ENCODE measurements around the gene CARMIL1.
A peak's percentile ranks its signal among the peaks of the same experiment; 100 is the strongest.

The CARMIL1 gene

DNA sequence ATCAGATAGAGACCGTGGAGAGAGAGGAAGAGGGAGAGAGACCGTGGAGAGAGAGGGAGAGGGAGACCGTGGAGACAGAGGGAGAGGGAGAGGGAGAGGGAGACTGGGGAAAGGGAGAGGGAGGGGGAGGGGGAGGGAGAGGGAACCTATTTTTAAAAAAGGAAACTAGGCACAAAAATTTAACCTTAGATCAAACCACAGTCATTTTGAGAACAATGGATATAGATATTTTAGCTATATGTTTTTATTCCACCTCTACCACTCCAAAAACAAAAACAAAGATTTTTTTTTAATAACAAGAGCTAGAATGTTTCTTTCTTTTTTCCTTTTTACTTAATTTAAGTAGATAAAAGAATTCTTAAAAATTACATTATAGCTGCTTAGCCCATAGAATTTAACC is 307.8 kb downstream of the CARMIL1 start:
- DNase-seq: no peak

DNA sequence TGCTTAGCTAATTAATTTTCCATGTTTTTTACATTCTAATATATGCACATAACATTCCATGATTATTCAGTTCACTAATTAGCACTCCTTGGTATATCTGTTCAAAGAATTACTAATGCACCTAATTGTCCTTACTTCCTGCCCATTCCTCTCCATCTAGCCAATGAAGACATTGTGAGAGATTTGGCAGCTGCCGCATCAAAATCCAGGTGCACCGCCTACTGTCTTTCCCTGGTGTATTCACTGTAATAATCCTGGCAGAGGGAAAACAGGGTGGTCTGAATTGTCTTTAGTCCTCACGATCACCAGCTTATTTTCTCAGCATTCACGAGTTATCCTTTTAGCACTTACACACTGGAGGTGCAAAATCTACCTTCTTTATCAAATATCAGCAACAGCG is 311.8 kb downstream of the CARMIL1 start:
- no peak for DNase-seq

DNA sequence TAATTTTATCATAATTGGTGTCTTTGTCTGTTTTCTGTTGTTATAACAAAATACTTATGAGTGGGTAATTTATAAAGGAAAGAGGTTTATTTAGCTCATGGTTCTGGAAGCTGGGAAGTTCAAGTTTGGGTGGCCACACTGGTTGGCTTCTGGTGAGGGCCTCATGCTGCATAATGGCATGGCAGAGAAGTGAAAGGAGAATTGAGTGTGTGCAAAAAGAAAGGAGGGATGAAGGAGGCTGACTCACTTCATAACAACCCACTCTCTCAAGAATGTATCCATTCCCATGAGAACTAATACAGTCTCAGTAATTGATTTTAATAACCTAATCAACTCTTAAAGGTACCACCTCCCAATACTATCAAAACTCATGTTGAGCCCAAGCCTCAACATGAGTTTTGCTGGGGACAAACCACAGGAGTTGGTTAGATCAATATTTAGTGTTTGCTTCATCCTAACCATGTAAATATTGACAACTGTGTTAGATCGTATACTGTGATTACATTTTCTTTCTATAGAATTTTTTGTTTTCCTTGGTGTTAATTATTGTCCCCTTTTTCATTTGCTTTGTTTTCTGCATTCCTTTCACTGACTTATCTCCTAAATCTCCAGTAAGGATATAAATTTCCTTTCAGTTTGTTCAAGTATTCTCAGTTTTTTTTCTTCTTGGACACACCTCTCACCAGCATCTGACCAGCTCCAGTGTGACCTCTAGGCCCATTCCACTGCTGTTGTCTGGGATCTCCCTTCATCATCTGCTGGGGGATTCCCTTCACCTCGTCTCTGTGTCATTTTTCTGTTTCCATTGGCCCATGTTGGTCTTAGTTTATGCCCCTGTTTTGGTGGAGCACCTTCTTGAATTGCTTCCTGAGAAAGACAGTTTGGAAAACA is 318.0 kb downstream of the CARMIL1 start:
- DNase-seq: no peak

DNA sequence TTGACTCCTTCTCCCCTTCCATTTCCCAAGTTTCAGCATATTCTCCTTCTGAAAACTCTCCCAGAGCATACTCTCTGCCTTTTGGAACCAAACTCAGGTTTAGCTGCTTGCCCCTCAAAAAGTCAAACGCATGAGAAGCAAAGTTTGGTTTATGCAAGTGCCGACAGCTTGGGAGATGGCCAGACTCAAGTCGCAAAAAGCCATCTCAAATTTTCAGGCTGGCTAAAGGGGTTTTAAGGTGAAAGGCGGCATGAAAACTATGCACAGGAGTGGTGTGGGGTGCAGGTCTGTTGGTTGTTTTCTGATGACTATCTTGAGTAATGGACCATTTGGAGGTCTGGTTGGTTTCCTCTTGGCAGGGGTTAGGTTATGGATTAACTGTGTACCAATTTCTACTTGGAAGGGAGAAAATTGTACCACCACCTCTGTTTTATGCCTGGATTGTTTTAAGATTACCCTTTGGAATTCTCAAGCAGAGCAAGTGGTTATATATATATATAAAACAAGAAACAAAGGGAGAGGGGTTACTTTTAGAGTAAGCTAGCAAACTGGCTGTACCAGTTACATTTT is 320.4 kb downstream of the CARMIL1 start:
- no peak for DNase-seq

DNA sequence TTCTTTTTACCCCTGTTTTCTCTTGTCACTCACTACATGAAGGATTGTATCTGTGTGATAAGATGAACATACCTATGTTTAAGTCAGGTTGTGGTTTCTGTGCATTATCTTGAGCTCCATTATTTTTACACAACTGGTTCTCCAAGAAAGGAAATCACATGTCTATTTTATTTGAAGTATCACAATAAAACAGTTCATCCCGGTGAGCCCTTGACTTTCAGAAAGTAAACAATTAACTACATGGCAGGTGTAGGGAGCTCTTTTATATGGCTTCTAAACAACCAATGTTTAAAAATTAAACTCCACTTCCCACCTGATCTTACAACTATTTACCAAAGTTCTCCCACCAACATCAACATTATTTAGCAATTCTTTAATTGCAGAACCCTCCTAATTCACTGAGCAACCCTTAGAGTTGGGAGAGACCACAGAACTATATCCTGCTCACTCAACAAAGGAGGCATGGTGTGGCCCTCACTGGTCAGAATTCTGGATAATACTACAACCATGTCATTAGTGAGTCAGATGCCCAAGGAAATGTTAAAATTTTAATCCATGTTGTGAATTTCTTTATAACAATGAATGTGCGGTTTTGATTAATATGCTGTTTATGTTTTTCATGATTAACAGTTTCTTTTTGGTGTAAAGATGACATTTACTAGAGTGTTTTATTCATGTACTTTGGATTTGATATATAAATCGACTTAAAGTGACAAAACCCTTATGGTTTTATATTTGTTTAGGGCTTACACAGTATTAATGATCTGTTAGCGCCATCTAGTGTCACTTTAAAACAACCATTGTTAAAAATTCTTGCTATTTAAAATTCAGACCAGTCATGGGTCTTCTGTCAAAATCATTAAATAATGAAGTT is 322.9 kb downstream of the CARMIL1 start:
- peak; percentile 64 for DNase-seq

DNA sequence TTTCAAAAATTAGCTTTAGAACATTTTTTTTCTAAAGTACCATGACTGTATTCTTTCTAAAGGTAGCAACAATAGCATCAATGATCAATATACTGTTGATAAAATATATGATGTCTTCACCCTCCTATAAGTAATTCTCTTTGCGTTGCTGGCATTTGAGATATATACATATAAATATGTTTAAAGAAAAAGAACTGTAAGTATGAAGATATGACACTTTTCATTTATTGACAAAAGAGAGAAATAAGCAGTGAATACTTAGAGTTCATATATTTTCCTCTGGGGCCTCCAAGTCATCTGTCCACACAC is 323.5 kb downstream of the CARMIL1 start:
- DNase-seq: no peak

DNA sequence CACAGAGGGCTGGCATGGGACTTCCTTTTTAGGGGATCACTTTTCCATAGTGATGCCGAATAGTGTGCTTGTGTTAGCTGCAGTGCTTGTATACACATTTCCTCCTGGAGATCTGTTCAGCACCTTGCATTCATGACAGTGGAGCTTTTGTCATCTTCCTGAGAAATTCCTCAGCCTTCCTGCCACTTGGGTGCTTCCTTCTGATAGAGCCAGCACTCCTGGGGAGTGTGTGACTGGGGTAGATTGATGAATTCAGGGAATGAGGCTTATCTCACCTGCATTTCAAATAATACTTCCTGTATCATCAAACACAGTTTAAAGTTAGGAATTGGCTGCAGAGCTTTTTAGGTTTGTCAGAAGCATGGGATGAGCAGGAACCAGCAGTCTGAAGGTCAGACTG is 324.1 kb downstream of the CARMIL1 start:
- DNase-seq: no peak

DNA sequence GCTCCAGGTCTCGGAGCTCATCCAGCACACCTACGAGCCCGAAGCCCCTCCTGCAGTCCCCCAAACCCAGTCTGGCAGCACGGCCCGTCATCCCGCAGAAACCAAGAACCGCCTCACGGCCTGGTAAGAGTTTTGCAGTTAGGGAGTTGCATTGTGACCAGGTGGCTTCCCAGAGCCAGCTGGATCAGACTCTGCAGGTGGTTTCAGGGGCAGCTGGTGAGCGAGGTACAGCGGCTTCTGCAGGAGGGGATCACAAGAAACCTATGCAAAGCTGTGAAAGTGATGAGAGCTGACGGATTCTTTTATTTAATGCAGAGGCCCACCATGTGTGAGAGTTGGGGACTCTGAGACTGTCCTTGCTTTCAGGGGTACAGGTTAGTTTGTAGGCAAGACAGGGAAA is 327.0 kb downstream of the CARMIL1 start:
- no peak for DNase-seq

DNA sequence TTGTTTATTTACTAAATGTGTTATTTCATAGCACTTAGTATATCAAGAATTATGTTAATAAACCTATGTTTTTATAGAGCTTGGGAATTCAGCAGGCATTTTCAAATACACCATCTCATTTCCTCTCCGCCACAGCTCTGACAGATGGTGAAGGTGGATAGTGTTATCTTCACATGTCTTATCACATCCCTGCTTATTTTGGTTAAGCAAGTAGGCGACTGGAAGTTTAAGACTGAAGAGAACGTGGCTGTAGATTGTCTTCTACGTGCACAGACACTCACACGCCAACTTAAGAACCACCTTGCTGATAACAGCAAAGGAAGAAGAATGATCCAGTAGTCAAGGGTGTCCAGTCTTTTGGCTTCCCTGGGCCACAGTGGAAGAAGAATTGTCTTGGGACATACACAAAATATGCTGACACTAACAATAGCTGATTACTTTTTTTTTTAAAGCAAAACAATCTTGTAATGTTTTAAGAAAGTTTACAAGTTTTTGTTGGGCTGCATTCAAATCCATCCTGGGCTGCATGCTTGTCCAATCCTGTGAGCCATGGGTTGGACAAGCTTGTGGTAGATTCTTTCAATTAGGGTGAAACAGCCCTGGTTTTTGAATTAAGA is 329.5 kb downstream of the CARMIL1 start:
- no peak for DNase-seq

DNA sequence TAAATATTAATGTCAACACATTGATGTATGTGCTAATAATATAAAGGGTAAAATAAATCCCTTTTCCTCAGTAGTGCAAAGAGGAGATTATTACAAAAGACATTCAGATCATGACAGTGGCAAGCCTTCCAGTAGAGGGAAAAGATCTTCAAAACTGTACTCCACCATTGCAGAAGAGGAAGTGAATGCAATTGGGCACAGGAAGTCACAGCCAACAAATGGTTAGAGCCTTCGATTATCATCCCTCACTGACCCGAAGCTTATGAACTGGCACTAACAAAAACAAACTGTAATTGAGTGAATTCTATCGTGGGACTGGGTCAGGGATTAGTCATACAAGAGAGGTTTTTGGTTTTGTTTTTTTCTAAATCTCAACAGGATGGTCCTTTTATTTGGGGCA is 333.5 kb downstream of the CARMIL1 start:
- no peak for DNase-seq

DNA sequence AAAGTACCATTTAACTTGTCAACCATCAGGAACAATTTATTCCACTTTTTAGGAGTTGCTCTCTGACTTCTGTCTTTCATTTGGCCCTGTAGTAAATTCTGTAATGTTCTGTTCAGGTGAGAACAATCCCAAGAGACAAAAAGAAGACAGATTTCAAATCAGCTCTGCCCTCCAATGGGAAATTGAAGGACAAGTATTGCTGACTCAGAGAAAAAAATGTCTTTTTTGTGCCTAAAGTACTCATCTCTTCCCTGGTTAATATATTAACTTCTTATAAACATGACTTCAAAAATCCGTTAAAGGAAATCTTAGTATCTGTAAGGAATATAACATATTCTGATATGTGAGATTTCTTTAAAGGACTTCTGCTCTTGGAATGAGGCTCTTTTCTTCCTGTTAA is 334.2 kb downstream of the CARMIL1 start:
- no peak for DNase-seq

DNA sequence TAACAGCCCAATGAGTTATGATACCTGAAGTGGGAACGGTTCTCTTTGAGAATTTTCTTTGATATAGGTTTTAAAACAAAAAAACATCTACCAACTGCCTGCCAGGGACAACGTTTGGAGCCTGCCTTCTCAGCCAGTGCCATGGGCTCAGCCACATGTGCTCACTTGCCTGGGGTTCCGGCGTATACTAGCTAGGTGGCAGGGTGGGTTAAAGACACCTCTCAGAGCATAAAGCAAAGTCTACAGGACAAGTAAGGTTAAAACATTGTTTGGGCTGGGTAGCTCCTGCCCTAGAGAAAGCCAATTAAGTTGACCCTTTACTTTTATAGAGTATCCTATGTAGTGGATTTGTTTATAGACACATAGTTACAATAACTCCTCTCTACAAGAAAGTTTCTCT is 334.9 kb downstream of the CARMIL1 start:
- no peak for DNase-seq

DNA sequence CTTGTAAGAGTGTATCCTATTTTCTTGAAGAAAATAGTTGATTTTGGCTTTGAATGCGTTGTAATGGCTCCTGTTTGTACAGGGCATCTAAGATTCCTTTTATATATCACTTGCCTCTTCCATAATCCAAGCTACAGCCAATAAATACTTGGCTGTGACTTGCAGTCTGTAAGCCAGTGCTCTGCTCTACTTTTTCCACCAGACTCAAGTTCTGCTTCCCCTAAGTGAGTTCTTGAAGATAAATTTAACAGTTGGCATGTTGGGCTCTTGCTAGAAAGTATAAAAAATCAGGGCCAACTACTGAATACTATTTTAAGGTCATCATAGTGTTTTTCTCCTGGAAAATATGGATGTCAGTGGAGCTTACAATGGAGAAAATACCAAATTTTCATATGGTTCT is 336.3 kb downstream of the CARMIL1 start:
- no peak for DNase-seq

DNA sequence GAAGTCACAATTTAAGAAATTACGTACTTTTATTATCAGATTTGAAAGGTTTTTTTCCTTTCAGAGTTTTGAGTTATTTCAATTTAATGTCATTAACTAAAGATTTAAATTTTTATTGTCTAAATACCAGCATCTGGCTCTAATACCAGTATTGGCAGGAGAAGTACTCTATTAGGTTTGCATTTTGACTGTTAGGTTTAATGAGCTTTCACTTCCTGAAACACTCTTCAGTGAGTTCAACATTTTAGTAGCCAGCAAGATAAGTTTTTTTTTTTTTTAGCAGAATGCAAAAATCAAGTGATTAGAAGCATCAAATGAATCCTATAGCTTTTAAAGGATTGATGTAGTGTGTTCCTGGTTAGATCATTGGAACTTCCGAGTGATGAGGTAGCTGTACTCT is 338.8 kb downstream of the CARMIL1 start:
- DNase-seq: no peak

DNA sequence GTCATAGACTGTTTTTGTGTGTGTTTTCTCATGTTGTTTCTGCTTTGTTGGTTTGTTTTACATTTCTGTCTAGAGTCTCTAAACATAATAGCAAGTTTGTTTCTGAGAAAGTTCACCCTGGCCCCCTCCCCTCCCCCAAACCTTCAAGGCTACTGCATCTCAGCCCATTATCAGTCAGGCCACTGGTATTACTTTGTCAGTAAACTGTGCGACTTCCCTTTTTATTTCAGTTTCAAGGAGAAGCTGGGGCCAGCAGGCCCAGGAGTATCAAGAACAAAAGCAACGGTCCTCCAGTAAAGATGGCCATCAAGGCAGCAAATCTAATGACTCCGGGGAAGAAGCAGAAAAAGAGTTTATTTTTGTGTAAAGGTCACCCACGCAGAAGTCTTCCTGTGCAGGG is 340.0 kb downstream of the CARMIL1 start:
- no peak for DNase-seq

DNA sequence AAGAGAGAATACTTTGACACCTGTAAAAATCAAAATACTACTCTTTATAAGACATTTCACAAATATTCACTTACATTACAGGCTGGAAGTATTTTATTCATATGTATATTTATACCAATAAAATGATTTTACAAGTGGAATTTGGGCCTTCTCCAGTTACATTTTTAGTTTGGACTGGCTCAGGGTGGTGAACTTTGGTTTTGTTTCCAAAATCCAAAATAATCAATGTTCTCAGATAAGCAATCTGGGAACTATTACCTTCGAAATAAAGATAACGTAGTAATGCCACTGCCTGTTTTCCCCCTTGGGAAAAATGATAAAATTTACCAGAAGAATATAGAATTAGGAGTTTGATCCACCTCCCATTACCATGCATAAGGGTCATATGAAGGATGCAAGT is 341.2 kb downstream of the CARMIL1 start:
- DNase-seq: no peak

DNA sequence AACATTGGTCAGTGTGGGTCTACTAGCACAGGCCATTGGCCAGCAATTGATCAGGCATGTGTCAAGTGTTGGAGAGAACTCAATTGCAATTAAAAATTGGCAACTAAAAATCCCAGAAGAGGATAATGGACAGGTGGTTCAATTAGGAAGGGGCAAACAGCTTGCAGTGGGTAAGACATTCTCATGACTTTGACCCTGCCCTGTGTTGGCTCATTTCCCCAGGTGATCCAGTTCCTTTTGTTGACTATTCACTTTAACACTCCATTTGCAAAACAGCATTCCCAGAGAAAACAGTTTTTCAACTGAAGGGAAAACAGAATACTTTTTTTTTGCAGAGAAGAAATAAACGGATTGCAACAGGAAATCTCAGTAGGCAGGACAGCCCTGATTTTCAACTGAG is 343.9 kb downstream of the CARMIL1 start:
- DNase-seq: no peak

DNA sequence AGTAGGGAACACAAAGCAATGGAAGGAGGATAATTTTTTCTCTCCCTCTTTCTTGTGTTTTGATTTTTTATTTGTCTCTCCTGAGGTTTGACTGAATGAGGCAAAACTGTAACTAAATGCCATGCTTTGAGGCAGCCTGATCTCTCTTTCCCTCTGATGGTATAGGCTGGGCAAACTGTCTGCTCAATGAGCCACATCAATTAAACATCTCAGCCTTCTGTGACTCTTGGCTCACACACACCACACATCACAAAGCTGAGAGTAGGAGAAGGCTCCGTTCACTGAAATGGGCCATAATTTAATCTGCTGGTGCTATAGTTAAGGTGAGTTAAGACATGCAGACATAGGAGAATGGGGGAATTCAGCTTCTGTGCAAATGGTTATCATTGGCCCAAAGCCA is 344.7 kb downstream of the CARMIL1 start:
- DNase-seq: no peak

DNA sequence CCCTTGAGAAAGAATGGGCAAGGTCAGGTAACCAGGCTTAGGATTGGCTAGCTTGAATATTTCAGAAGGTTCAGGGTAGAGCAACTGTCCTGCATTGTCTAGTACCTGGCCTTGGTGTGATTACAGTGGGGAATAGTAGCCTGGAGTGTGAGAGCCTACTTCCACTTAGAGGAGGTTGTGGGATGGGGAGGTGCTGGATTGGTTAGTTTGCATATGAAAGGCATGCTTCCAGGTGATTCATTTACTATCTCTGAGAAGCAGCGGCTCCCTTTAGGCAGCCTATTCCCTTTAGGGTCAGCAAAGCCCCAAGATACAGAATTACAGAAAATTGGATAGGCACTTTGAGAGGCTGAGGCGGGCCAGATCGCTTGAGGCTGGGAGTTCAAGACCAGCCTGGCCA is 347.8 kb downstream of the CARMIL1 start:
- DNase-seq: no peak

DNA sequence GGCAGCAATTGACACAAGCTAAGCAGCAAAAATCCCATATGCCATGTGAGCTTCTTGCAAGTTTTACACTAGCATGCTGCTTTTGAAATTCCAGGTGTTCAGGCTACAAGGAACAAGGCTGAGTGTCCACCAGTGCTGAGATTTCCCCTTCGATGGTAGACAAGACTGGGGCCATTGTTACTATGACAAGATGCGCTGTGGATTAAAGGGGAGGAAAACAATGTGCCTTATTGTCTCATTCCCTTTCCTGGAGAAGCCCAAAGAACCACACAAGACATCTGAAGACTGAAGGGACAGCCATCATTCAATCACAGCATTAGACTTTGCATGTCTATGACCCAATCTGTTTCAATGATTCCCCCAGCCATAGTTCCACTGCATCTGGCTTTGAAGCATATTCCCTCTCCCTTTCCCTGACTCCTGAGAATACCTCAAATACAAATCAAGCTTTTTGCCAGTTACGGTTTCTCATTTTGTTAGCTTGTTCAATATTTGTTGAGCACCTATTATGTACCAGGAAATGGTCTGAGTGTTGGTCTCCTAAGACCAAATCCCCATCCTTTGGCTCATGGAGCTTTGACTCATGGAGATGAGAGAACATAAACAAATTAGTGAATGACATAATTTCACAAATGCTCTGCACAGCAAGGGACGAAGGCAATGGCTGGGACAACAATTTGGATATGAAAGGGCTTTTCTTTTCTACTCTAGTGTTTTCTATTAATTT is 349.5 kb downstream of the CARMIL1 start:
- no peak for DNase-seq

DNA sequence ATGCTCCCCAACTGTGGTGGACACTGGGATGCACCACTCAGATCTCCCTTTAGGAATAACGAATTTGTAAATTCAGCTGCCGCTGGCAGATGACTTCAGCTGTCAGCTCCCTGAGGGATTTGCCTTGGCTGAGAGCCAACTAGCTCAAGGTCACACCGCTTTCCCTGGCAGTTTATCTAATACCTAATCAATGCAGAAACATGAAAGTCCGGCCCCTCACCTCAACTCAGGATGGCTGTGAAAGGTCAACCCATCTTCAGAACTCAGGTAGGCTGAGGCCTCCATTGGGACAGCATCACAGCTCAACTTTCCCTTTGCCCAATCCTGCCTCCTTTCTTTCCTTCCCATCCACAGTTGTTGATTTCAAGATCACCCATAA is 350.0 kb downstream of the CARMIL1 start:
- DNase-seq: no peak

DNA sequence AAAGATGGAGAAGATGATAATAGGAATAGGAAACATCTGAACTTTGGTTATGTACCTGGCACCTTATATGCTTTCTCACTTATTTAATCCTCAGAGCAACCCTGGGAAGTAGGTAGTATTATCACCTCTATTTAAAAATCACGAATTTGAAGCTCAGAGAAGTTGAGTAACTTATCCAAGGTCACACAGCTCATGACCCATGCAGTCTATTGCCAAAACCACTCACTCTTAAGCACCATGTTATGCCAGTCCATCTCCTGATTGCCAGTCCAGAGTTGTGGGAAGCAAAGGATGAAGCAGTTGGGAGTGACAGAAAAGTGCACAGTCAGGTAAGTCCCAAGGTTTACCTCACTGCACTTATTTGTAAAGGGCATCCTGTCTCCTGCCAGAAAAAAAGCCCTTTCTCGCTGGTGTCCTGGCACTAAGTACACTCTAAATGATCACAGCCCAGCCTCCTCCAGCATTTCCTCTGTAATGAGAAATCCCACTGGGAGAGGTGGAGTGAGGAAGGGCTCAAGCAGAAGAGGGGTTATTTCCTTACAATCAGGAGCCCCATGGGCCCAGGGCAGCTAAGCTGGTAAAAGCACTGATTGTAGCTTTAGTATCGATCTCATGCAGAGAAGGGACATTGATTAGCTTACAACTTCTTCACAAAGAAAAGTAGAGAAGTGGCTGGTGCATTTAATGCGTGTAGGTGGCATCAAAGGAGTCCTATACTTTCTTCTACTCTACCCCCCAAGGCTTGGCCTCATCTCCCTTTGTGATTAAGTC is 351.5 kb downstream of the CARMIL1 start:
- DNase-seq: no peak

Measured in midbrain (tissue), 1 donor.